TTC549 (cell line): ENCODE measurements around the gene LRRC57.

Experiments used
- FAIRE-seq: peaks from 2 replicates; lab custom pipeline; 2012; peaks lifted over from hg19 to GRCh38; lab: Jason Lieb, UNC

Gene LRRC57

DNA sequence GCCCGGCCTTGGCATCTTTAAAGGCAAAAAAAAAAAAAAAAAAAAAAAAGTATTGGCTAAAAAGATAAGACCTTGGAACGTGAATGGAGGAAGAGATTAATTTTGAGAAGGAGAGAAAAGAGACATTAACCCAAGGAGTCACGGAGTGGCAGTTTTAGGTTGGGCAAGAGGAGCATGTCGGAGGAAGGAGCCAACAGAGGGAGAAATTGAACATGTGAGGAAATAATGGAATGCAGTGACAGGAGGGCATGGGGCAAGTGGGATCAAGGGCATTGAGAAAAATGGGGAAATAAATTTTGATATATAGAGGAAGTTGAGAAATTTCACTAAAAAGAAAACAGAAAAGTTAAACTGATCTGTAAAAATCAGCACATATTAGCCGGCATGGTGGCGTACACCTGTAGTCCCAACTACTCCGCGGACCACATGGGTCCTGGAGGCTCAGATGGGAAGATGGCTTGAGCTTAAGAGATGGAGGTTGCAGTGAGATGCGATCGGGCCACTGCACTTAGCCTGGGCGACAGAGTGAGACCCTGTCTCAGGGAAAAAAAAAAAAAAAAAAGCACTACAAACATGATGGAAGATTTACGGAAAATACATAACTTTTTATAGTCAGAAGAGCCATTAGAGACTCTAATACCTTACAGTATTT lies 1.3 kb upstream of the LRRC57 start:
- FAIRE-seq = no peak

DNA sequence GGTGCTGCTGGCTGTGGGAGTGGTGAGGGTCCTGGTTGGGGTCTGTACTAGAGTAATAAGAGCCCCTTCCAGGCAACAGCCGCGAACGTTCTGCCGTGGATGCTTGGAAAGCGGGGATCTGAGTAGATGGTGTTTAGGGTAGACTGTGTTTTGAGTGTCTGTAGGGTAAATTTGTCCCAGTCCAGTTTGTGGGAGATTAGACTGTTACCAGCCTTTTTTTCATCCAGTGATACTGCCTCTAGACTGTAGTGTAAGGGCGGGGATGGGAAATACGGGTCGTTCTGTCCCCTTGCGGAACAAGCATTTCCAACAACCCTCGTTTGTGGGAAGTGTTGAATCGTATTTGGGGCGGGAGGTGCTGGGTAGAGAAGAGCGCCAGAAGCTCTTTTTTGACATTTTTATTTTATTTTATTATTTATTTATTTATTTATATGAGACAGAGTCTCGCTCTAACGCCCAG lies 469 bp upstream of the LRRC57 start:
- FAIRE-seq = no peak

DNA sequence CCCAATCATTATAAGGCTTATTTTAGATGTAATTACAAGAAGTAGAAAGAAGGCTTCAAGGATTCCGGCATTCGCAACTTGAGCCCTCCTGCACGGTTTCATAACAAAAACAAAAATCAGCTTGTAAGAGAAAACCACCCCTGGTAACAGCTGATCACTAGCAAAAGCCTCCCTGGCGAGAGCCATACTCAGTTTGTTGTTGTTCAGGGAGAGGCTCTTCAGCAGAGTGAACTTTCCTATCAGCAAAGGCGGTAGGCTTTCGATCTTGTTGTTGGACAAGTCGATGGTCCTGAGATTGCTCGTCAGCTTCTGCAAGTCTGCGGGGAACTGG lies 710 bp downstream of the LRRC57 start:
- no peak for FAIRE-seq

DNA sequence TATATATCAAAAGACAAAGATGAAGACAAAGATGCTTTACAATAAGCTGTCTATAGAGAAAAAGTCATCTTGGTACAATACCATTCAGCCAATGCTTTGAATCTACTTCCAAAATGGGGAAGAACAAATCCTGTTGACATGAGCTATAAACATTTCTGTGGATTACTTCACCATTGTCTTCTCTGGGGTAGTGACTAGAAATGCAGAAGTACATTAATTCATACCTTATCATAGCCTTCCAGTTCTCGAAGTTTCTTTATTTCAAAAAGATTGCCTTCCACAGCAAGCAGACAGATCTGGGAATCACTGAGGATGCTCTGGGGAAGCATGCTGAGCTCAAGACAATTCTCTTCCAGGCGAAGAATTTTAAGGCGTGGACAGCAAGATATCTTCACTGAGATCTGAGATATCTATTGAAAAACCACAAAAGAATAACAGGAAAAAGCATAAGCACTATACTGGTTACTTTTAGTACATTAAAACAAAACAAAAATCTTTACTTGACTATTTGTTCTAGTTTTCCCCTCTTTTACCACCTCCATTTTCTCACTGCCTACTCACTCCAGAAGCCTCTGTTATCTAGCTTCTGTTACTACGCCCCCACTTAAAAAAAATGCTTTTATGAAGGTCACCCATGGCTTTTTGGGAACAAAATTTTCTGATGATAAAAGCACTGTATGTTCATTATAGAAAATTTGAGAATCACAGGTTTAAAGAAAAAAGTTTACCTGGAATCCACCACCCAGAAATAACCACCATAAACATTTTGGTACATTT lies 3.6 kb downstream of the LRRC57 start:
- no peak for FAIRE-seq

DNA sequence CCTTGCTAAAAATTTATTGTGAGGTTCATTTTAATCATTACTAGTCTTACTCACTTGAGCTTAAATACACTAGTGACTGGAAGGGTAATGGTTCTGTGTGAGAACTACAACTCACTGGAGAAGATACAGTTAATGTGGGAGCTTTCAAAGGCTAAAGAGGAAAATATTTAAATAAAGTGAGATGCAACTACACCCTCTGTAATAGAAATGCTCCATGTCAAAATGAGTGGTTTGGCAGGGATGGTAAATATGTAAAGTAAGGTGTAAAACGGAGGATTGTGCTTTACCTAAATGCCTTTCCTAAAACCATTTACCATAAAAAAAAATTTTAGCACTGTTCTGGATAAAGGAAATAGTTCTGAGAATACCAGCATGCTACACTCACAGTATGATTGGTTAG lies 15.3 kb downstream of the LRRC57 start:
- FAIRE-seq = no peak

DNA sequence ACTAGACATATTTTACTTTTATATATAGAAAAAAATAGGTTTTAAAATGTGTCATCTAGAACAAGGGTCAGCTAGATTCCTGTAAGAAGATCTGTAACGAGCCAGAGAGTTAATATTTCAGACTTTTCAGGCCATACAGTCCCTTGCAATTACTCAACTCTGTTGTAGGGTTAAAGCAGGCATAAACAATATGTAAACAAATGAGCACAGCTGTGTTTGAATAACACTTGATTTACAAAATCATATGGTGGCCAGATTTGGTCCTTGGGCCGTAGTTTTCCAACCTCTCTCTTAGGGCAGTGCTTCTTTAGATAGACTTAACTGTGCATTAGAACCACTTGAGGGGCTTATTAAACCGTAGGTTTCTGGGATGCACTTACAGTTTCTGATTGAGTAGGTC lies 19.6 kb downstream of the LRRC57 start:
- FAIRE-seq = no peak

DNA sequence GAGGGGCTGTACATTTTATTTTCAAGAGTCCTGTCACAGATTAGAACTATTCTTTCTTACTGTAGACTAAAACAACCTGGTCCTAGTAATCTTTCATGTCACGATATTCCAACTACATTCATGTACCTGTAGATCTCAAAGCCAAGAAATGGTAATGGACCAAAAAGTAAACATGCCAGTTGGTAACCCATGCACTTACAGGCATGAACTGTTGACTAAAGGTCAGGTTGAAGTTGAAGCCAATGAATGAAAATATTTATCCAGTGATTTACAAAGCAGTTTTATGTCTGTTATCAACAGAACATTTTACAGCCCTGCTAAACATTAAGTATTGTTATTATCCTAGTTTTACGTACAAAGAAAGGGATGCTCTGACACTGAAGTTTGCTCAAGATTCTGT lies 25.3 kb downstream of the LRRC57 start:
- FAIRE-seq = no peak

DNA sequence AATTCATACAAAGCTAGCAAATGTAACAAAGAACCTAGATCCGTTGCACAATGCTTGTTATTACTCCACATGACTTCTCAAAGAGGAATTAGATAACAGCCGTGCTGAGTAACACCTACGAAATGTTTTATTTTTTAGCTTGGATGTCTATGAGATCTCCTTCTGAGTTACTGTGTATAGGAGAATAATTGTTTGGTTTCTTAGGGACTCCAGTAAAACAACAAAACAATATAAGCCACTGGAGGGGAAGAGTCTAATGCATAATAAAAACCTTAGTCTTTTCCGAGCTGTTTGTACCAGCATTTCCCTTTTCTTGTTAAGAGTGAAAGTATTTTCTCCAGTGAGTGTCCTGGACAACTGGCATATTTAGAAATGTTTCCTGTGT lies 37.6 kb downstream of the LRRC57 start:
- no peak for FAIRE-seq

DNA sequence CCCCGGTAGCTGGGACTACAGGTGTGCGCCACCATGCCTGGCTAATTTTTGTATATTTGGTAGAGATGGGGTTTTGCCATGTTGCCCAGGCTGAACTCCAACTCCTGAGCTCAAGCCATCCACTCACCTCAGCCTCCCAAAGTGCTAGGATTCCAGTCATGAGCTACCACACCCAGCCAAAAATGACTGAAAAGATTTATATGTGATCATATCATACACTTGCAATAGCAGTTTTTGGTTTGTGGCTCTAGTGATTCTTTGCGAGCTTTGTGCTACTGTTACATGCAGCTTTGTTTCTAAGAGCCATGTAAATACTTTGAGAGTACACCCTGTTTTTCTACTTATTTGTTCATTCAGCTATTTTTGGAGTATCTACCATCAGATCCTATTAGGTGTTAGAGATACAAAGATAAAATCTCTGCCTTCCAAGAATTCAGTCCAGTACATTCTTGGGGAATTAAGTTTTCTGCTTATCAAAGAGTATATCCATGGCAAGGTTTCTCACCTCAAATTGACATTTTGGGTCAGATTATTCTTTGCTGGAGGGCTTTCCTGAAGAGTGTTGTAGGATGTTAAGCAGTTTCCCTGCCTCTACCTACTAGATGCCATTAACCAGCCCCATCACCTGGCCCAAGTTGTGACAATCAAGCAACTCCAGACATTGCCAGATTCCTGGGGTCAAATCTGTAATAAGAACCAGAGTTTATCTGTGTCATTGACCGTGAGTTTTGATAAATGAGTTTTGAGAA lies 38.2 kb downstream of the LRRC57 start:
- no peak for FAIRE-seq

DNA sequence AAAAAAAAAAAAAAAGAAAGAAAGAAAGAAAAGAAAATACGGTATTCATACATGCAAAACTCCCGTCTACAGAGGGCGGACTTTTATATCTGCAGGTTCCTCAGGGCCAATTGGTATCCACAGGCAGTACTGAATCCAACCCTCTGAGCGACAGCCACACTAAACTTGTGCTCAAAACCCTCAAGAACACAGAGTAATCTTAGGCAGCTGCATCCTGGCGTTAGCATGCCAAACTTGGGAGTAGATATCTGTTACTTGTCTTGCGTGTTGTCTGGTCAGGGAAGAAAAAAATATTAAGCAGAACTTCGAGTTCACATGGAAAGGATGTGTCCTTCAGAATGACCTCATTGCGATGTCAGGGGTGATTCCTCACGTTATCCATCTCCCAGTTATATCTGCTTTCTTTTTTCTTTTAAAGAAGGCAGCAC lies 40.3 kb downstream of the LRRC57 start:
- no peak for FAIRE-seq

DNA sequence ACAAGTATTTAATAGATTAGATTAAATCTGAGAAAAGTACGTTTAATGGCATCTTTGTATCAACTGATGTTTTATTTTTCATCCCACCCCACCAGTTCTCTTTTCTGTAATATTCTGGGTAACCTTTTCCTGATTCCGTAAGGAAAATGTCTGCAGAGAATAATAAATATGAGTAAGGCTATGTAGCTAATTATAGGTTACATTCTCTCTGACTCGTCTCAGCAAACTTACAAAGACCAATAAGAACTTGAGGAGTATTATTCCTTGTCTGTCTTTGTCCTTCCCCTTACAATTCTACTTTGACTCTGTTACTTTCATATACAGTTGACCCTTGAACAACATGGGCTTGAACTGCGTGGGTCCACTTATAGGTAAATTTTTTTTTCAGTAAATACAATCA lies 41.1 kb downstream of the LRRC57 start:
- FAIRE-seq = no peak

DNA sequence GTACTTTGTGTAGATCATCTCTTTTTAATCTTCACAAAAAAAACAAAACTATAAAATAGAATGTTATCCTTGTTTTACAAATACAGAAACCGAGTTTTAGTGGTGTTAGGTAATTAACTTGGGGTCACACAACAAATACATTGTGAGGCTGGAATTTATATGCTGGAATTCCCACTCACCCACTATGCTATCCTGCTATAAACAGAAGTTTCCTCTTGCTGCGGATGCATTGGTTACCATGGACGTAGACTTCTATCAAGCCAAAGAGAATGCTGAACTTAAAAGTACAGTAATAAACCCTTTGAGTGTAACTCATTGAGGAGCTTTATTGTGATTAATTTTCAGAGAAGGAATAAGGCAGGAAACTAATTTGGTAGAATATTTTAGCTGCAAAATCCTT lies 44.0 kb downstream of the LRRC57 start:
- FAIRE-seq = no peak

DNA sequence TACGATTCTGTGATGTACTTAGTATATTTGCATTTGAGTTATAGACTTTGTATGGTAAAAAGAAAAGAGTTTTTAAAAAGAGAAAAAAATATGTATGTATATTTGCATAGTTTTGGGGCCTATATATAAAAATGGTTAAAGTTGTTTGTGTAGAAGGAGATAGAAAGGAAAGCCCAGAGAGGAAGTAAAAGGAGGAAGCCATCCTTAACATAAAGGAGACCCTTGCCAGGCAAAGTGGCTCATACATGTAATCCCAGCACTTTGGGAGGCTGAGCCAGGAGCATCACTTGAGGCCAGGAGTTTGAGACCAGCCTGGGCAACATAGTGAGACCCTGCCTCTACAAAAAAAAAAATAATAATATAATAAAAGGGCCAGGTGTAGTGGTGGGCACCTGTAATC lies 44.8 kb downstream of the LRRC57 start:
- no peak for FAIRE-seq

DNA sequence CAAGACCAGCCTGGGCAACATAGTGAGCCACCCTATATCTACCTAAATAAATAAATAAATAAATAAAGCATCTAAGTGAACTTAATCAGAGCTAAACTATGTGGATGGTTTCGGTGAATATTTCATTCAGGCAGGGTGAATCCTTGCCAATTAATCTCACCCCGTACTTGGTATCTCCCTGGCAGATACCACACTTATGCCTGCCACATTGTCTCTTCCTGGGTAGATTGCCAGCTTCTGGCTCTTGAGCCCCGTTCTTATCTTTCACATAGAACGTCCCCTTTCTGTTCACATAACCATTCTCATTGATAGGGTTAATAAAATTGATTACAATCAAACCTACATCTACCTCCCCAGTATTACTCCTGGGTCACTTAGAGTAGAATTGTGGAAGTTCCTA lies 46.1 kb downstream of the LRRC57 start:
- FAIRE-seq = no peak

DNA sequence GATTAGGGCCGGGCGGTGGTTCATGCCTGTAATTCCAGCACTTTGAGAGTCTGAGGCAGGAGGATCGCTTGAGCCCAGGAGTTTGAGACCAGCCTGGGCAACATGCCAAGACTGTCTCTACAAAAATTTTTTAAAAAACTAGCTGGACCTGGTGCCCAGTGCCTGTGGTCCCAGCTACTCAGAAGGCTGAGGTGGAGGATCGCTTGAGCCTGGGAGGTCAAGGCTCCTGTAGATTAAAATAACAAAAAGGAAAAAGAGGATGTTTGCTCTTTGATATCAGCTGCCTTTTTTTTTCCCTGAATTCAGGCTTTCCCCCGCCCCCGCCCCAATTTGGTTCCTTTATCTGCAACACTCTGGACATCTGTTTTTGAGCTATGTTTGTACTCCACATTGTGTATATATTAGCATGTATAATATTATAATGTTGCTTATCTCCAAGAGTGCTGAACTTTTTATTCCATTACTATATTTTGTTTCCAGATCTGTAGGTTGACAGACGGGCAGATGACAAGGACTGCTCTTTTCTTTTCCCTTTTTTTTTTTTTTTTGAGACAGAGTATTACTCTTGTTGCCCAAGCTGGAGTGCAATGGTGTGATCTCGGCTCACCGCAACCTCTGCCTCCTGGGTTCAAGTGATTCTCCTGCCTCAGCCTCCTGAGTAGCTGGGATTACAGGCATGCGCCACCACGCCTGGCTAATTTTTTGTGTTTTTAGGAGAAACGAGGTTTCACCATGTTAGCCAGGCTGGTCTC lies 48.6 kb downstream of the LRRC57 start:
- no peak for FAIRE-seq

DNA sequence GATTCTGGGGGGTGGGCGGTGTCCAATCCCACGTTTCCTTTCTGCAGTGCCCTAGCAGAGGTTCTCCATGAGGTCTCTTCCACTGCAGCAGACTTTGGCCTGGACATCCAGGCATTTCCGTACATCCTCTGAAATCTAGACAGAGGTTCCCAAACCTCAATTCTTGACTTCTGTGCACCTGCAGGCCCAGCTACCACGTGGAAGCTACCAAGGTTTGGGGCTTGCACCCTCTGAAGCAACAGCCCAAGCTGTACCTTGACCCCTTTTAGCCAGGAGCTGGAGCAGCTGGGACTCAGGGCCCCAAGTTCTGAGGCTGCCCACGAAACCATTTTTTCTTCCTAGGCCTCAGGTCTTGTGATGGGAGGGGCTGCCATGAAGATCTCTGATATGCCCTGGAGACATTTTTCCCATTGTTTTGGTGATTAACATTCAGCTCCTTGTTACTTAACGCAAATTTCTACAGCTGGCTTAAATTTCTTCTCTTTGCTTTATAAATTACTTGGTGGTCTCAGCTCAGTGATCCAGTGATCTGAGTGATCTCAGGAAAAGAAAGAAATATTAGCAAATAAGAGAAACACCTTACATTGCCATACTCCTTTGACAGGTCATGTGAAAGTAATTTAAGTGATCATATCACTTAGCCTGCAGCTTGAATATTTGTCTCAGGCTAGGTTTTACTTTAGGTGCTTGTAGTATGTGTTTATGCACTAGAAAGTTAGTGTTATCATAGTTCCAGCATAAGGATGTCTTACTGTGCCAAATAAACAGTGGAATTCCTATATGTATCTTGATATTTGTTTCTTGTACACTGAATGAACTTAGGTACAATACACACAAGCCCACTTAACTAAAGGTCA lies 50.2 kb downstream of the LRRC57 start:
- no peak for FAIRE-seq

DNA sequence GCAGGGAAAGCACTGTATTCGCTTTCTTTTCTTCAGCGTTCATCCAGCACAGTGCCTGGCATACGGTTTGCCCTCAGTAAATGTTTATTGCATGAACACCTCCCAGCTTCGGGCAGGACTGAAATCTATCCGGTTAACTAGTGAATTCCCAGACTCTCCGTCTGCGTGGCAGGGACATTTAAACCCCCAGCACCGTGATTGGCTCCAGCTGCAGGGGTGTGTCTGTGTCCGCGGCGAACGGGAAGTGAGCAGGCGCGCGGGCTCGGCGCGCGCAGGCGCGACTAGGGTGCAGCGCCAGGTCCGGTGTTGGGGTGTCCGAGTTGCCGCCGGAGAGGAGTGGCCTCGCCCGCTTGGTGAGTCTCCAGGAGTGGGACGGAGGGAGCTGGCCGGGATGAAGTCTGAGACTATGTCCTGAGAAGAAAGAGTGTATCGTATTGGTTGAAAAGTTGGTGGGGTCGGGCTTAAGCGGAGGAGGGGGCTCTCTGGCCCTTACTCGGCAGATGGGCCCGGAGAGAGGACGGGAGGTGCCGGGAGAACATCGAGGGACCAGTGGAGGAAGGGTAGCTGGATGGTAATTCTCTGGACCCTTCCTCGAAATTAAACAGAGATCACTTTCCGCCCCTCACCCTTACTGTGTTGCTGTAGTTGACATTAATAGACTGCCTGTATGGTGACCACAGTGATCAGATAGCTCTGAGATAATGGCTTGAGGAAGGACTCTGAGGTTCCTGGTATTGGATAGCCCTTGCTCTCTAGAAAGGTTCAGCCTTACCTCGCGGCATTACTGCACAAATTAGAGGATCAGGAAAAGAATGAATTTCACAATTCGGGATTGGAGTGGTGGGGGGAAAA lies 53.0 kb downstream of the LRRC57 start, which contains the start of gene SNAP23:
Gene SNAP23, plus strand, starts transcription at position 274 of the 852 bp plus-strand sequence. CDS start 16,213 bp downstream, outside the sequence.
- FAIRE-seq = no peak

DNA sequence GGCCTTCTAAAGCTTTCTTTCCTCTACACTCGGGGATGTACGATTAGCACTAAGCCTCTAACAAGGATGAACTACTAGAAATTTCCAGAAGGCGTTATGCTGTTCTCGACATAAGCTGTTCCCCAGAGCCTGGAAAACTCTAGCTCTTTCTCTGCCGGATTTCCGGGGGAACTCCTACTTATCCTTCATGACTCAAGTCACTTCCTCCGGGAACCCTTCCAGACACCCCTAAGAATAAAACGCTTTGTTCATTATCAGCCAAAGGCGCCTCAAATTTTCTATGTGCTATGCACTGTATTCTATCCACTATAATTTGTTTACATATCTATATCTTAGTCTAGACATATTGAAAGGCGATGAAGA lies 53.6 kb downstream of the LRRC57 start:
- FAIRE-seq = no peak

DNA sequence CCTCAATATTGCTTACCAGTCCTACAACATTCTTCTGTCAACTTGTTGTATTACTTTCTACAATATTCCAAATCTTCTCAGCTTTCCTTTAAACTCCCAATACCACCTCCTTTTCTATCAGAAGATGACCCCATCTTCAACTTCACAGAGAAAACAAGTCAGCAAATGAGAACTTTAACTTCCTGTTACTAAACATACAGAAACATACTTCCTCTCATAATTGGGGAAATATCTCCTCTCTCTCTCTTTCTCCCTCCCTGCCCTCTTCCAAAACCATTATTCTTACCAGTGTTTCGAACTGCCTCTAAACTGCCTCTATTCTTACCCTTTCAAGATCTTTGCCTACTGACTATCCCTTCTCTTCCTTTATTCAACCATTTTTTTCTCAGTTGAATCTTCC lies 54.9 kb downstream of the LRRC57 start:
- no peak for FAIRE-seq

DNA sequence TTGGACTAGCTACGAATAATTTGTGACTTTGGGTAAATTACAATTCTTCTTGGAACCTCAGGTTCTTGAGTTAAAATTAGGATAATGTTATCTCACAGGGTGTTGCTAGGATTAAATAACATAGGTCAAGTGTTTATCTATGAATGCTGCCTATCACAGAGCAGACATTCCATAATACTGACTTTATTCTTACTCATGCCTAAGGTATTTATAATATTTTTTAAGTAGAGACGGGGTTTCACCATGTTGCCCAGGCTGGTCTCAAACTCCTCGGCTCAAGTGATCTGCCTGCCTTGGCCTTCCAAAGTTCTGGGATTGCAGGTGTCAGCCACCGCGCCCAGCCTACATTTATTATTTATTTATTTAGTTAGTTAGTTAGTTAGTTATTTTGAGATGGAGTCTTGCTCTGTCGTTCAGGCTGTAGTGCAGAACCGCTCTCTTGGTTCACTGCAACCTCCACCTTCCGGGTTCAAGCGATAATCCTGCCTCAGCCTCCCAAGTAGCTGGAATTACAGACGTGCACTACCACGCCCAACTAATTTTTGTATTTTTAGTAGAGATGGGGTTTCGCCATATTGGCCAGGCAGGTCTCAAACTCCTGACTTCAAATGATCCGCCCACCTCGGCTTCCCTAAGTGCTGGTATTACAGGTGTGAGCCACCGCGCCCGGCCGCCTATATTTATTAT lies 56.9 kb downstream of the LRRC57 start:
- FAIRE-seq = no peak
